ENCODE results near the gene TUBB1.

DNA sequence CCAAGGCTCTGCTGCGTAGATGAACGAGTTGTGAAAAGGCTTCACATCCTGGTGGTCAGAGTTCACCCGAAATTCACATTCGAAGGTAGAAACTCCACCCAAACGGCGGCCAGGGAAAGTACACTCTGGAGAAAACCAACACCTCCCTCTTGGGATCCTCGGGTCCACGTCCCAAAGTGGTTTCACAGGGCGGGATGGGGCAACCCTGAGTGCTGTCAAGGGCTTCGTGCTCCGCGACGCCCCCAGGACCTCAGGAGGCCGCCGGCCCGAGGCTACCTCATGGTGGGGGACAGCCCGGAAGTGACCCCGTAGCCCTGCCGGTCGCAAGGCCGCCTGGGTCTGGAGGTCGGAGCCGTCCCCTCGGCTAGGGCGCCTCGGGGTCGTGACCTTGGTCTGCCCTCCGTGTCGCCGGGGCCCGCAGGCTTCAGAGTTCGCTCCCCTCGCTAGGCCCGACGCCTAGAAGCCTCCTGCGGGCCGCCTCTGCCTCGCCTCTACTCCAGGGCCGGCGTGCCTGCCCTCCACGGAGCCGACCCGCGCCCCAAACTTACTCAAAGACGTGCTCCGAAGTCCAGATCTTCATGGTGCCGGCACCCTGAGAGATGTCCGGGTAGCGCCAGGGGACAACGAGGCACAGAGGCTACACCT lies 23.0 kb downstream of the TUBB1 start, which contains the start of gene PRELID3B:
- TF ChIP-seq EZH2 (IDR thresholded peaks at IDR 0.05), result no peak
- peak; percentile 62; the same call in 1 of the 2 replicates for TF ChIP-seq POLR2AphosphoS5 (IDR thresholded peaks at IDR 0.05; ENCODE audit: borderline replicate concordance, low read depth, low read length)
